Stimulated activated CD8-positive, alpha-beta memory T cell treated with anti-CD3 and anti-CD28 coated beads, Interleukin-2, amount 100 ng/mL, for 1 hour (primary cell): ENCODE measurements around the gene NR5A2.

ENCODE experiments used
- DNase-seq, 2 donors: peaks; one replicate each; pipeline ENCODE4 v3.0.0-alpha.2; 2020; ENCODE audit warnings: low read depth in 2 of 2

The NR5A2 gene

GRCh38 chr1:200035956-200036618, 8.6 kb downstream of the NR5A2 start:
- DNase-seq, result no peak

- DNase-seq, result no peak
These were observed 9.2 kb downstream of the NR5A2 start for GRCh38 chr1:200036619-200037270.

DNA sequence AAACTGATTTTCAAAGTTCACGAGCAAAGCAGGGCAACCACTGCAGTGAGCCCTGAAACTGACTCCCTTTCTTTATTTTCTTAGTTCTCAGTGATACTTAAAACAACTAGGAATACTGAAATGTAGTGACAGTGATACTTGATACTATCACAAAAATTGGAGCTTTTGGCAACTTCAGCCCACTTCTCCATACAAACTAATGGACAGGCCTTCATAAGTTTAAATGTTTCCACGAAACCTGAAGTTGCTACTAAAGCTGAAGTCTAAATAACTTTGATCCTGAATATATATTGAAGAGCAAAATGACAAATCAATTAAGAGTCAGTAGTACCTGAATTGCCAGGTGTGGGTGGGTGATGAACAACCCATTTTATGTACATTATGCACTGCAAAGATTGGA, 10.0 kb downstream of the NR5A2 start:
- no peak for DNase-seq

- DNase-seq, result no peak
These were observed 10.4 kb downstream of the NR5A2 start for GRCh38 chr1:200037904-200038303.

DNA sequence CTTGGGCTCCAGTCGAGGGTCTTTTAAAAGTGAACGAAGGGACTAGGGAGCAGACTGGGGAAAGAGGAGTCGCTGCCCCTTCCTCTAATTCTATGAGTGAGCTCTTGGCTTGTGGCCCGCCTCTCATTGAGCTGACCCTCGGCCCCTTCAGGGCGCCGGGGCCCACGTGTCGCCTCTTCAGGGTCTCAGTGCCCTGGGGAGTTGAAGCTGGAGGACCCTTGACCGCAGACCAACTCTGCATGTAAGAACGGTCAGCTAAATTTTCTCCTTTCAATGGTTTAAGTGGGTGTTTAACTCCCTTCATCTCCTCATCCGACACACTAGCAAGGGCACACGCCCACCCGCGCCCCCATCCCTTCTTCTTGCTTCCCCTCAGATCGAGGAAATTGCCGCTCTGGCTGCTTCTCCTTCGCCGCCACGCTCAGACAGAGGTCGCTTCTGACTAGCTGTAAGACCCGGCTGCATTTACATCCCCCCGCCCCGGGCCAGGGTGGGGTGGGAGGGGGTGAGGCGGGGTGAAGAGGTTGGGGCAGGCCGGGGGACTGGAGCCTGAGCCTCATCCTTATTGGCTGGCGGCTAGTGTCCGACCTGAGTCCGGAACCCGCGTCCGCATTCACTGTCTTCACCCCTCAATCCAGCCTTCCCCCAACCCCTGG, 10.9 kb downstream of the NR5A2 start:
- no peak for DNase-seq

DNA sequence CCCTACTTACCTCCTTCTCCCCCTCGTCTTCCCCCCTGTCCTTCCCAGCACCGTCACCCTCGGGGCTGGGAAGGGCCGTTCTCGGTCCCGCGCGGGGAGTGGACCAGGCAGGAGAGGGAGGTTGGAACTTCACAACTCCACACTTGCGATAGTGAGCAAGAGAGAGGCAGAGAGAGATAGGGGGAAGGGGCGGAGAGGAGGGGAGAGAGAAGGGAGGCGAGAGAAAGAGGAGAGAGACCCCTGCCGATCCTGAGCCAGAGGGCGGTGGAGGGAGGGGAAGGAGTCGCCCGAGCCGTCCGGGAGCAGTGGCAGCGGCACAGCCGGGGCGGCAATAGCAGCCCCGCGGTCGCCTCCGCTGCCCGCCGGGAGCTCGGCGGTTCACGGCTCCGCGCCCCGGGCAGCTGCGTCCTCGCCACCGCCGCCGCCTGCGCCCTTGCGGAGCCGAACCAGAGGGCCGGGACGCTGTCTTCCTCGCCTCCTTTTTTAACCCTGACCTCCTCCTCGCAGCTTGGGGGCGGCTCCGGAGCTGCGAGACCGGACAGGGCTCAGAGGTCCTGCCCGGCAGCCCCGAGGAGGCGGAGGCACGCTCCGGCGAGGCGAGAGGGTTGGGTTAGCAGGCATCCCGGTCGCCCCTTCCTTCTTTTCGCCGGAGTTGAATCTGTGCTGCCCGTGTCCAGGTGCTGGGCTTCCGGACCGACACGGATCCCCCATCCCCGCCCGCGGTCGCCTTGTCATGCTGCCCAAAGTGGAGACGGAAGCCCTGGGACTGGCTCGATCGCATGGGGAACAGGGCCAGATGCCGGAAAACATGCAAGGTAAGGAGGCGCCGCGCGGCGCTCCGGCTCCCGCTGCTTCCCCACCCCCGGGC, 11.7 kb downstream of the NR5A2 start:
- no peak for DNase-seq

DNA sequence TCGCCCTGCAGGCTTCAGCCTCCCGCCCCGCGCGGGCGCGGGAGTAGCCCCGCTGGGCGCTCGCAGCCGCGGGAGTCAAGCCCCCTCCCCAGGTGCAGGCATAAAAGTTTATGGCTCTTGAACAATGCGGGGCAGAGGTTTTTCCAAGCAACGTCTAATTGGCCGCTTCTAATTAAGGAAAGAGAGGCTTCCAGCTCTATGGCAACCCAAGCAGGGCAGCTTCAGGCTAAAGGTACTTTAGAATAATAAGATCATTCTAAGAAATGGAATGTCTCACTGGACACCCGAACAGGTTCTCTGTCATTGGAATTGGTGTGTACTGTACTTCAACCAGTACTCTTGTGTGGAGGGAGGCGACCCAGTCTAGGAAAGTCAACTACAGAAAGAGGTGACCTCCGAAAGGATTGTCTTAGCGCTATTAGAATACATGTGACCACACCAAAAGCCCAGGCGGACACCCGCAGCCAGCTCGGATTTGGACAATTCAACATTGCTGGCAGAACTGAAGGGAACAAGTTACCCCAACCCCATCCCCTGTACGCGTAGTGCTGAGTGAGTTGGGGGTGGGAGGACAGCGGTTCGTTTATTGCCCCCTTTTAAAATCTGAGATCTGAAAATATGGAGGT, 12.5 kb downstream of the NR5A2 start:
- DNase-seq, result no peak

DNA sequence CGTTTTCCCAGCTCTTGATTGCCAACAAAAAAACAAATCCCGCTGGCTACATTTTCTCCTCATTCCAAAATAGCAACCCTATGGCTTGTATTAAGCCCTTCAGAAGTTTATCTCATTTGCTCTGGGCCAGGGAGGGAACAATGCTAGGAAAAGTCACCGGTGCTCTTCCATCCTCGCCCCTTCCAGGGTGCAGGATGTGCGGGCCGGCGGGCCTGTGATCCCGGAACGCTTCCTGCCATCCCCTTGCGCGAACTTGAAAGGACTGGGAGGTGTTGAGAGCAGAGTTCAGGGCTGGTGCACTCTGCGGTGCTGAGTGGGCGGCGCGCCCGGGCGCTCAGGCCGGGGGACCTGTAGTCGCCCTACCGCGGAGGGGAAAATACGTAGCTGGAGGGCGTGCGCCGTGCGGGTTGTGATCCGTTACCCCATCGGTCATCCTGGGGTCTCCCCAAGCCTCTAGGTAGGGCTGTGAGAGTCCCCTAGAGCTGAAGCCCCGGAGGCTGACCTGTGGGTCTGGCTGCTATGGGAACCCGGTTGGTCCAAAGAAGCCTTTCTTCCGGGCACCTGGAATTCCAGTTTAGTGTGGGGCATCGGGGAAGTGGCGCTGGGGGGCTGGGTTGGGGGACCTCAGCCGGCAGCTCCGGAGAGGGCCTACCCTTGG, 13.1 kb downstream of the NR5A2 start:
- DNase-seq, result no peak

- no peak for DNase-seq
These were observed 14.0 kb downstream of the NR5A2 start for GRCh38 chr1:200041337-200042118.

DNA sequence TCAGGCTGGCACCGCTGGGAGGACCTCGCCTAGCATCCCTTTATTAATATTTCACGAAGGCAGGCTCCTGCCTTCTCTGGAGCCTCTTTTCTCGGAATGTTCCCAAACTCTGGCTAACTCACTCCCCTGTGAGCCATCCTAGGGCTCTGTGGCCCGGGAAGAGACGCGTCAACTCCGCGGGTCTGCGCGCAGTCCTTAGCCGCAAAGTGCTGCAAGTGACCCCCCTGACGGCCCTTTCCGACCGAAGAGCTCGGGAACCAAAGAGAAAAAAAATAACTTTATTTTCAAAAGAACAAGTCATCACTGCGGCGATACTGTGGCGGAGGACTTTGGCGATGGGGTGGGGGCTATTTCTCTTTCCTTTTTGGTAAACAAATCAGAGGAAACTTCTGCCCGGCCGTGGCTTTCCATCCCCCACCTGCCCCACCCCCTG, 14.6 kb downstream of the NR5A2 start:
- no peak for DNase-seq

DNA sequence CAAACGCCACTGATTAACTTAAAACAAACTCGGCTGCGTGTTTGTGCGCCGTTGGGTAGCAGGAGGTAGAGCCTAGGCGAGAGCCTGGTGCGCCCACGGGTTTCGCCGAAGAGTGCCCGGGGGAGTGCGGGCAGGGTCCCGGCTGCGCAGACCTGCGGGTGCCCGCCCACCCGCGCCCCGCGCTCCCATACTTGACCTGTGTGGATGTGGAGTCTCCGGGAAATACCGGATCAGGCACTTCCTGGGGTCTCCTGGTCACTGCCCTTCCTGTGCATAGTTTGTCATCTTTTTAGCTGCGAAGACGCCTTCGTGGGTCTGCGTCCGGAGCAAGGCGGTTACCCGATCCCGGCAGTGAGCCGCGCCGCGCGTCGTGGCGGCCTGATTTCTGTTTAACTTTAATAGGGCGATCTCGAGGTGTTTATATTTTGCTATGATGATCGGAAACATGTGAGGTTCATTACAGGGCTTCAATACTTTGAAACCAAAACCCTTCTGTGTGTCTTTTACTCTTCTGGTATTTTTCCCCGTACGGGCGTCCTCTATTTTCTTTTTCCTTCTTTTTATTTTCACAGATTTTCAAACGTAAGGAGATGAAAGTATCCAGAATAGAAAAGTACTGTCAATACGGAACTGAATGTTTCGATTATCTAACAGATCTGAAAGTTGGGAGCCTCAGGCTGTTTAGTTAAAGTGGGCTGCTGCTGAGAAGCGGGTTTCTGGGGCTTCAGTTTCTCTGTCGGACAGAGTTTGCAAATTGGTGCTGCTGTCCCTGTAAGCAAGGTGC, 15.2 kb downstream of the NR5A2 start:
- no peak for DNase-seq

DNA sequence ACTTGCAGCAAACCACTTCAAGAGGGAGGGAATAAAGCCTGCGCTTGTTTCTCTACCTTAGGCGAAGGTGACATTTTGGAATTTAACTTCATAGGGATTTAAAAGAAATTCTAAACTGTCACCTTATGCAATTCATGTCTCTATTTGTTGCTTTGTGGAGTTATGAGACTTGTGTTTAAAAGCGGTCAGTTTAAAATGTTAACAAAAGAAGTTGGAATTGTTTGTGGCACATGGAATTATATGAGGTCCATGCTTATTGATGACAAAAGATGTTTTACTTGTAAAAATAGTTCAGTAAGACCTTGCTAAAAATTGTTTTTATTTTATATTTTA, 15.8 kb downstream of the NR5A2 start:
- DNase-seq, result no peak

DNA sequence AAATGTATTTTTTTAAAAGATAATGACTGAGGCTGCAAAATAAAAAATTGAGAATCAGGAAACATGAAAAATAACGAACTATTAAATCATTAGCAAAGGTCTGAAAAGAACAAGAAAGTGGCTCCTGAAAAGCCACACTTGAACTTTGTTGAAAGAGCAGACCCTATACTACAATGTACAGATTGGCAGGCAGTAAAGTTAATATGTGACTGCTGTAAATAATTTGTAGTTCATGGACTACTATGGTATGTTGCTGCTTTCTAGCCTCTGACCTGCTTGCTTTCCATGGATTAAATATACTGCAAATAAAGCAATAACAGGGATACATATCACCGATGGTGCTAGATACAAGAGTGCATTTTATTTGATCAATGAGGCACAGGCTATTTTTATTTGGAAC, 18.6 kb downstream of the NR5A2 start:
- DNase-seq, result no peak

- no peak for DNase-seq
These were observed 20.7 kb downstream of the NR5A2 start for GRCh38 chr1:200048244-200048643.

DNA sequence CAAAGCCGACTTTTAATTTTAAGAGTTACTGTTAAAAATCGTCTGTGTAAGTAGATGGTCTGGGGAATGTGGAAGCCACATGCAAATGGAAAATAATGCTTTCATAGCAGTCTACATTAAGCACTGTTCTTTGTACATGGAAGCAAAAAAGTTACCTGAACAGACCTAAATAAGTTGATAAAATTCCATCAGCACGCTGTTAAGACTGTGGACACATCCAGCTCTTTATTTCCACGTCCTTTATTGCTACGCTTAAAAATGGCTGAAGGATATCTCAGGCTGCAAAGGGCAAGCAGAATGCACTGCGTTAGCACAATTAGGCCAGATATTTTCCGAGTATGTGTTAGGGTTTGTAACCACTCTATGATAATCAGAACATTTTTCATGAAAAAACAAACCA, 22.3 kb downstream of the NR5A2 start:
- DNase-seq, result no peak

DNA sequence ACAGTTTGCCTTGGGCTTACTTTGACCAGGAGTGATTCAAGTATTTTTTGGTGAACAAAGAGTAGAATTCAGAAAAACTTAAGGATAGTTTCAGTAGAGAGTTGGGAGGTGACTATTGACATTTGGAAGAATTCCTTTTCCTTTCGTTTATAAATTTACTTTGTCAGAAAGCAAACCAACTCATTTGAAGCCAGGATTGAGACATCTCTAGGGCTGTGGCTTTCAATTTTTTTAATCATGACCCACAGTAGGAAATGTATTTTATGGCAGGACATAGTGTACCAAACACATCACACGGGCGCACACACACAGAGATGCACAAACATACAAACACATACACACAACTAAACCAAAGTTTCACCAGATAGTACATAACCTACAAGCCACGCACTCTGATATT, 24.1 kb downstream of the NR5A2 start:
- DNase-seq, result no peak

GRCh38 chr1:200053091-200053490, 25.6 kb downstream of the NR5A2 start:
- DNase-seq, result no peak

DNA sequence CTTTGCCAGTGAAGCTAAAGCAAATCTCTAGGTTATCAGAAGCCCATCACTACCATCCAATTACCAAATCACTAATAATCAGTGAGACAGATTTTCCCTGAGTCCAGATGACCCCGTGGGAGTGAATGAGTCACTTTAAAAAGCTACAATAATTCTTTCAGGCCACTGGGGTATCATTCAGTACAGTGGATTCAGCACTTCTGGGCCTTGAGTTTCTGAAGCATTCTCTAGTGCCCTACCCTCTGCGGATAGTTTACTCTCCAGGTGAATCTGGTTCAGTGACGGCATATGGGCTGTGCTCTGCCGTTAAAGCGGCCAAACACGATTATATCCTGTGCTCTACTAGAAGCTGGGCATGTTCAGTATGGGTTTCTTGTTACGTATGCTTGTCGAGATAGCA, 26.1 kb downstream of the NR5A2 start:
- no peak for DNase-seq

DNA sequence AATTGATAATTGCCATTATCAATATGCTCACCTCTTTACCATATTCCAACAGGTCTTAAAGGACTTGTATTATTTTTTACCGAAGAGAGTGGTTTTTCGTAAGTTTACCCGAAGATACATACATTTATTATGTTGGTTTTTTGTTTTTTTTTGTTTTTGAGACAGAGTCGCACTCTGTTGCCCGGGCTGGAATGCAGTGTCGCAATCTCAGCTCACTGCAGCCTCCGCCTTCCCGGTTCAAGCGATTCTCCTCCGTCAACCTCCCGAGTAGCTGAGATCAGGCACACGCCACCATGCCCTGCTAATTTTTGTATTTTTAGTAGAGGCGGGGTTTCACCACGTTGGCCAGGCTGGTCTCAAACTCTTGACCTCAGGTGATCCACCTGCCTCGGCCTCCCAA, 30.8 kb downstream of the NR5A2 start:
- DNase-seq, result no peak

DNA sequence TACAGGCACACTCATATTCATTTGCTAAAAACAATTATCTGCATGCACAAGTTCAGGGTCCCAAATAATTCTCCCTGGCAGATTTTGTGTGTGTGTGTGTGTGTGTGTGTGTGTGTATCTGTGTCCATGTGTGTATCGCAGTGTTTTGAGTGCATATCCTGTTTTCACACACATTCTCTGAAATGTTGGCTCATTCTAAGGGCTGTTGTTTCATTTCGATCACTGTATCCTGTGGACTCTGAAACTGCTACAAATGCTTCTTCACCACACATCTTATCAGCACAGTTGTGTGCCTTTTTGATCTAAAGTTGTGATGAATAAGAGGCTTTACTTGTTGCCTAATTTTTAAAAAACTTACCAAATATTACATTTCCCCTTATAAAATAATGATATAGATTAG, 34.6 kb downstream of the NR5A2 start:
- no peak for DNase-seq
